Activated CD4-positive, alpha-beta memory T cell treated with anti-CD3 and anti-CD28 coated beads for 36 hours (primary cell): ENCODE measurements around the gene PRDM5. TPM values are rescaled to one million over a fixed set of nuclear protein-coding genes. Genes with fewer than 3 reads are reported as not detected.
A peak's percentile ranks its signal among the peaks of the same experiment; 100 is the strongest.

ENCODE experiments used
- CTCF ChIA-PET: fragments of 350-600 bp; sonication (Branson Sonifier 250); formaldehyde crosslinking; loops from one replicate; lab custom pipeline; 2021; ENCODE audit warnings: antibody characterized with exemption, inconsistent platforms; lab: Charles Lee
- POLR2A ChIA-PET: fragments of 350-600 bp; sonication (Branson Sonifier 250); formaldehyde crosslinking; loops from one replicate; lab custom pipeline; 2021; ENCODE audit warnings: antibody characterized with exemption; lab: Charles Lee
- DNase-seq: peaks from one replicate; pipeline ENCODE4 v3.0.0-alpha.2; 2020
- H3K27ac Mint-ChIP-seq: one replicate; pipeline ENCODE4 v1.8.0; 2021; ENCODE audit warnings: mixed read lengths
- H3K27me3 Mint-ChIP-seq: one replicate; pipeline ENCODE4 v1.8.0; 2021; ENCODE audit warnings: mixed read lengths
- H3K36me3 Mint-ChIP-seq: one replicate; pipeline ENCODE4 v1.8.0; 2021; ENCODE audit warnings: mixed read lengths
- H3K4me1 Mint-ChIP-seq: one replicate; pipeline ENCODE4 v1.8.0; 2021; ENCODE audit warnings: low read depth, mixed read lengths
- H3K4me3 Mint-ChIP-seq: one replicate; pipeline ENCODE4 v1.8.0; 2021; ENCODE audit warnings: mild to moderate bottlenecking, mixed read lengths
- H3K9me3 Mint-ChIP-seq: one replicate; pipeline ENCODE4 v1.8.0; 2021; ENCODE audit warnings: mixed read lengths
- intact Hi-C: fragments of 100-400 bp; cut with micrococcal nuclease; formaldehyde crosslinking; loops from one replicate; pipeline ENCODE4 v1.15.1; 2023
- total RNA-seq, 2 experiments: library from RNA; stranded (reverse); gene quantifications; one replicate each; pipeline ENCODE4 v1.2.3, GENCODE V29; 2021

Gene PRDM5
- total RNA-seq, 2 experiments from 2014 or later, result 0.17 TPM

GRCh38 chr4:120847019-120847582, 75.4 kb downstream of the PRDM5 start:
- intact Hi-C loops, result loop anchor here (10.0 kb wide), 1 partner anchor 198 kb away; no protein-coding TSS in a partner anchor
- no peak for DNase-seq
- Mint-ChIP-seq H3K4me1 (peaks cover 16% of the 10 kb centered on the region), H3K4me3 (no peak overlapping the region), H3K27me3 (peaks cover 1% of the 10 kb centered on the region), H3K9me3 (no peaks in the 10 kb centered on the region), H3K36me3 (no peaks in the 10 kb centered on the region), H3K27ac (no peak overlapping the region)
- ChIA-PET POLR2A (no interaction called here), CTCF (interaction anchor here (1.0 kb wide), 1 partner anchor 8 kb away, joined by 3 read pairs; no protein-coding TSS in a partner anchor)

- H3K27ac Mint-ChIP-seq, result no peak overlapping the region
- intact Hi-C loops, result loop anchor here (1.0 to 10.0 kb wide), 2 partner anchors 200 to 412 kb away; no protein-coding TSS in a partner anchor
- peak; percentile 31 for DNase-seq
- H3K4me3 Mint-ChIP-seq, result no peak overlapping the region
- H3K4me1 Mint-ChIP-seq, result peaks cover 16% of the 10 kb centered on the region
- no peaks in the 10 kb centered on the region for H3K27me3 Mint-ChIP-seq
- no peaks in the 10 kb centered on the region for H3K9me3 Mint-ChIP-seq
- POLR2A ChIA-PET, result interaction anchor here (1.3 kb wide), 1 partner anchor 12 kb away, joined by 3 read pairs; no protein-coding TSS in a partner anchor
- H3K36me3 Mint-ChIP-seq, result no peaks in the 10 kb centered on the region
- CTCF ChIA-PET, result interaction anchor here (0.8 to 1.4 kb wide), 3 partner anchors 34 to 185 kb away, joined by 3 read pairs; no protein-coding TSS in a partner anchor
These were observed 78.0 kb downstream of the PRDM5 start for GRCh38 chr4:120844528-120844921.

- H3K36me3 Mint-ChIP-seq, result no peaks in the 10 kb centered on the region
These were observed 78.5 kb downstream of the PRDM5 start for GRCh38 chr4:120843849-120844527.

DNA sequence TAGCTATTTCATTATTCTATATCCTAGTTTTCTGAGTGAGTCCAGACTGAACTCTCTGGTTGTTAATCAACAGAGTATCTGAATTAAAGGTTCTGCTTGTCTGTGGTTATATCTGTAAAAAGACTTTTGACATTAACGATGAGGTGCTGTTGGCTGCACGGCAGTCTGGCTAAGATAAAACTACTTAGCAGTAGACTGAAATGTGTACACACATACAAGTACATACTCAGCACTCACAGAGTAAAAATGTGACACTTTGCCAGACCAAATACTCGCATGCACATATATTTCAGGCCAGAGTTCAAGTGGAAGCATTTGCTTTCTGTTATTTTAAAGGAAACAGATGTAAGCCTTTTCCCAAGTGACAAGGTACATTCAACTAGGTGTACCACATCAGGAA, 80.5 kb downstream of the PRDM5 start:
- peaks cover 12% of the 10 kb centered on the region for H3K4me1 Mint-ChIP-seq
- intact Hi-C loops, result loop anchor here (10.0 kb wide), 1 partner anchor 203 kb away; no protein-coding TSS in a partner anchor
- H3K27ac Mint-ChIP-seq, result no peak overlapping the region
- H3K36me3 Mint-ChIP-seq, result no peaks in the 10 kb centered on the region
- POLR2A ChIA-PET, result no interaction called here
- no peak overlapping the region for H3K4me3 Mint-ChIP-seq
- H3K9me3 Mint-ChIP-seq, result no peaks in the 10 kb centered on the region
- CTCF ChIA-PET, result no interaction called here
- no peak for DNase-seq
- H3K27me3 Mint-ChIP-seq, result no peaks in the 10 kb centered on the region

More at GRCh38 chr4:120843849-120844527, 78.5 kb downstream of the PRDM5 start:
- ChIA-PET CTCF (interaction anchor here (0.7 to 1.4 kb wide), 4 partner anchors 34 to 303 kb away, joined by 3 read pairs; no protein-coding TSS in a partner anchor), POLR2A (interaction anchor here (1.3 kb wide), 1 partner anchor 11 kb away, joined by 3 read pairs; no protein-coding TSS in a partner anchor)
- no peak overlapping the region for H3K27ac Mint-ChIP-seq
- no peaks in the 10 kb centered on the region for H3K27me3 Mint-ChIP-seq
- peaks cover 16% of the 10 kb centered on the region for H3K4me1 Mint-ChIP-seq
- no peak overlapping the region for H3K4me3 Mint-ChIP-seq
- intact Hi-C loops, result loop anchor here (1.0 to 10.0 kb wide), 2 partner anchors 201 to 412 kb away; no protein-coding TSS in a partner anchor
- DNase-seq, result peak; percentile 17
- H3K9me3 Mint-ChIP-seq, result no peaks in the 10 kb centered on the region

DNA sequence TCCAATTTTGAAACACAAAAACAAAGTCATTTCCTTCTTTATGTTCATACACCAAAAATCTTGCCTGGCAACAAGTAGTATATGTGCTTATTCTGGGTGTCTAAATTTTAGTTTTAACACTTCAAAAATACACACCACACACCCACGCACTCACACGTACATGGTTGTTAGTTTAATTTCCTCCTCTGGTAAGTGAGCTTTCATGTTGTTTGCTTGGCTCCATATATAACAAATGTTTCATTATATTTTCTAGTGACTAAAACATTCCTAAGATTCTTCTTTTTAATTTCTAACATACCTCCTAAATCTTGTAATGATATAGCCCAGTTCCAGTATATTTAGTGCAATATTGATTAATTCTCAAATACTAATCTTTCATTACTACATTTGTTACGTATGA, 80.9 kb downstream of the PRDM5 start:
- Mint-ChIP-seq H3K27me3 (no peaks in the 10 kb centered on the region), H3K4me3 (no peak overlapping the region), H3K27ac (no peak overlapping the region), H3K36me3 (no peaks in the 10 kb centered on the region), H3K9me3 (no peaks in the 10 kb centered on the region), H3K4me1 (peaks cover 10% of the 10 kb centered on the region)
- CTCF ChIA-PET, result no interaction called here
- POLR2A ChIA-PET, result no interaction called here
- no peak for DNase-seq
- intact Hi-C loops, result loop anchor here (10.0 kb wide), 1 partner anchor 203 kb away; no protein-coding TSS in a partner anchor

DNA sequence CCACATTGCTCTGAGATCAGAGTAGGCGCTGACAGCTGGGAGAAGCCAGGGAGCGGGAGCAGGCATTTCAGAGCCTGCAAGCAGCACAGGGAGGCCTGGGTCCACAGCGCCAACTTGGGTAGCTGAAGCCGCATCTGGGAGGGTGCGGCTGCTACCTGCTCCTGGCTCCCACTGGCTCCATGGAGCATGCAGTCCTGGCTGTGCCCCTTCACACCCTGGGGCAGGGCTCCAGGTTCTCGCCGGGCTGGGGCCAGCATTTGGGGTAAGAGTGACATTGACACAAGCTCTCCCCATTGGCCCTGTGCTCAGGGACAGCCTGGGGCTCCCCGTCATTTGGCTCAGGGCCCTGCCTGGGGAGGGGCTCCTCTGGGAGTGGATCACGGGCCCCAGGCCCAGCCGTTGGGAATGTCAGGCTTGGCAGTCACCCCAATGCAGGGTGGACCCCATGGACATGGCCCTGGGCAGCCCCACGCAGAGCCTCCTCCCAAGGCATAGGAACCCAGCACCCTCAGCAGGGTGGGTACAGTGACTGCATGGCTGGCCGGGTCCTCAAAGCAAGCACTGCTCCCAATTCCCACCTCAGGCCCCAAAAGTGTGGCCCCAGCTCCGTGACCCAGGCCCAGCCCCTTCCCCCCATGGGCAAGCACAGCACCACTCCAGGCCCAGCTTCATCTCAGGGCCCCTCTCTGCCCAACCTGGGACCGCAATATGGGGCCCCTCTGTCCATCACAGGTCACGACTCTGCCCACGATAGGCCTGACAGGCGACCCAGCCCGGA, 82.4 kb downstream of the PRDM5 start:
- DNase-seq, result no peak
- H3K36me3 Mint-ChIP-seq, result no peaks in the 10 kb centered on the region
- H3K27me3 Mint-ChIP-seq, result no peaks in the 10 kb centered on the region
- H3K4me3 Mint-ChIP-seq, result no peak overlapping the region
- H3K4me1 Mint-ChIP-seq, result peaks cover 8% of the 10 kb centered on the region
- no peaks in the 10 kb centered on the region for H3K9me3 Mint-ChIP-seq
- ChIA-PET CTCF (no interaction called here), POLR2A (interaction anchor here (0.6 kb wide), 1 partner anchor 30 kb away, joined by 3 read pairs; no protein-coding TSS in a partner anchor)
- intact Hi-C loops, result loop anchor here (10.0 kb wide), 1 partner anchor 205 kb away; no protein-coding TSS in a partner anchor
- no peak overlapping the region for H3K27ac Mint-ChIP-seq

DNA sequence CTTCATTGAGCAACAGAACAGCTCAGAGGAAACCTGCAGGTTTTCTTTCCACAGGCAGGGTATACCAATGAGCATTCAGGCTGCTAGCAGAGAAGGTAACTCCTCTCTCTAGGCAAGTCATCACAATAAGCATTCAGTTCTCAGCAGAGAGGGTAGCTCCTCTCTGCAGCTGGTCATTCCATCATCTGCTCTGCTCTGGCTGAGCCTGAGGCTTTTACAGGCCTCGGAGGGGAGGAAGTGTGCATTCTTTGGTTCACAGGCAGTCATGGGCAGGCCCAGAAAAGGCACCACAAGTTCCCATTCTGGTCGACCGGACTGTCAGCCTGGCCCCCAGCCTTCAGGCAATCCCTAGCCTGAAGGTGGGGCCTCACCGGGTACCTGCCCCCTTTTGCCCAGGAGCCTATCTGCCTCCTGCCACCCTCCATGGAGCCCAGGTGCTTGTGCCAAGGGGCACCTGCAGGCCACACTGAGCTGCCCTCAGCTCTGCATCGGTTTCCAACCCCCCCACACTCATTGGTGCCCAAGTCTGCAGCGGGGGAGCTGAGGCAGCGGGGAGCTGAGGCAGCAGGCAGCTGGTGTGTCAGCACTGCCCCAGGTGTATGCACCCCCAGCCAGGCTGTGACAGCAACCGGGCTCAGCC, 83.1 kb downstream of the PRDM5 start:
- intact Hi-C loops, result no loop called here
- CTCF ChIA-PET, result no interaction called here
- Mint-ChIP-seq H3K4me3 (no peak overlapping the region), H3K4me1 (peaks cover 3% of the 10 kb centered on the region), H3K27me3 (no peaks in the 10 kb centered on the region), H3K27ac (no peak overlapping the region), H3K36me3 (no peaks in the 10 kb centered on the region), H3K9me3 (peaks cover 1% of the 10 kb centered on the region)
- POLR2A ChIA-PET, result interaction anchor here (0.6 kb wide), 1 partner anchor 30 kb away, joined by 3 read pairs; no protein-coding TSS in a partner anchor
- DNase-seq, result no peak

DNA sequence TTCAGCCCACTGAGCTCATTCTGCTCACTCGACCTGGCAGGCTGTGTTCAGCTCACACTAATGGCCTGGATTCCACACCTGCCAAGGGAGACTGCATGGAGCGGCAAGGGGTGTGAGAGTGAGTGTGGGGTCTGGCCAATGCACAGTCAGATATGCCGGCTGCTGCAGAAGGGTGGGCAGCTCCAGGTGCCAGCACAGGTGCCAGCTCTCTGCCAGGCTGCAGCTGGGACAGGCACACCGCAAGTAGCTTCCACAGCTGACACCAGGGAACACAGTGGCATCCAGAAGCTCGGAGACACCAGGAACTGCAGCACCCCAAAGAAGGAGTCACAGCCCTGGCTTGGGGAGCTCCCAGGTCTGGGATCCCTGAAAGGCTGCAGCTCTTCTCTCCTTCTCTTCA, 83.7 kb downstream of the PRDM5 start:
- Mint-ChIP-seq H3K27me3 (no peaks in the 10 kb centered on the region), H3K9me3 (peaks cover 8% of the 10 kb centered on the region), H3K36me3 (no peaks in the 10 kb centered on the region), H3K4me3 (no peak overlapping the region), H3K27ac (no peak overlapping the region), H3K4me1 (no peaks in the 10 kb centered on the region)
- POLR2A ChIA-PET, result no interaction called here
- intact Hi-C loops, result no loop called here
- DNase-seq, result no peak
- CTCF ChIA-PET, result no interaction called here

DNA sequence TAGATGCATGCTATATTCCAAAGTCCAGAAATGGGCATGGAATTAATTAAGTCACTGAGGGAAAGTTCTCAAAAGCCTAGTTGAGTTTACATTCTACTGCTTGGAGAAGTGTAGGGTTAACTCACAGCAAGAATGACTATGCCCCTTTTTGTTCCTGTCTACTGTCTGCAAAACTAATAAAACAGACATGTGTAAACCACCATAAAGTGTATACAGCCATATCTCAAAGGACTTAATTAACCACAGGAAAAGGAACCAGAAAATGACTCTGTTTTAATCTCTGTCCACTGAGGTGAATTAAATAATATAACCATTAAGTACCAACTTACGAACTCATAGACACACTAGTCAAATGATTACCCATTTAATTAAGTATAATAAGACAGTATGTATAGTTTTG, 84.9 kb downstream of the PRDM5 start:
- peaks cover 12% of the 10 kb centered on the region for H3K9me3 Mint-ChIP-seq
- ChIA-PET POLR2A (no interaction called here), CTCF (no interaction called here)
- no peak overlapping the region for H3K4me3 Mint-ChIP-seq
- no peaks in the 10 kb centered on the region for H3K36me3 Mint-ChIP-seq
- H3K4me1 Mint-ChIP-seq, result no peaks in the 10 kb centered on the region
- H3K27ac Mint-ChIP-seq, result no peak overlapping the region
- H3K27me3 Mint-ChIP-seq, result no peaks in the 10 kb centered on the region
- DNase-seq, result no peak
- intact Hi-C loops, result no loop called here

- POLR2A ChIA-PET, result no interaction called here
- intact Hi-C loops, result no loop called here
- H3K4me3 Mint-ChIP-seq, result no peak overlapping the region
- no peaks in the 10 kb centered on the region for H3K4me1 Mint-ChIP-seq
- peaks cover 12% of the 10 kb centered on the region for H3K9me3 Mint-ChIP-seq
- CTCF ChIA-PET, result no interaction called here
- DNase-seq, result no peak
- no peak overlapping the region for H3K27ac Mint-ChIP-seq
- no peaks in the 10 kb centered on the region for H3K27me3 Mint-ChIP-seq
- H3K36me3 Mint-ChIP-seq, result no peaks in the 10 kb centered on the region
These were observed 87.2 kb downstream of the PRDM5 start for GRCh38 chr4:120835342-120835741.

DNA sequence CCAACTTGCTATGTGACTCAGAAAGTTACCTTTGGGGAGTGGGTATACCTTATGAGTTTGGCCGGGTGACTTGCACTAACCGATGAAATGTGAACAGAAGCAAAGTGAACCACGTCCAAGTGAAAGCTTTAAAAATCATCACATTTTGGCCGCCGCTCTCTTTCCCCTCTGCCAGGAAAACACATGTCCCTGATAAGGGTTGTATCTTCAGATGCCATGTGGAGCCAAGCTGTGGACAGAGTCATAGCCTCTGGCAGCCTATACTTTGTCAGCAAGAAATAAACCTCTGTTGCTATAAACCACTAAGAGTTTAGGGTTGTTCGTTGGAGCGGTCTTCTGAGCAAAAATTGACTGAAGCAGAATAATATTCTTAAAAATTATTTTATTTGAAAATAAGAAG, 92.3 kb downstream of the PRDM5 start:
- CTCF ChIA-PET, result no interaction called here
- POLR2A ChIA-PET, result no interaction called here

More for the DNA sequence above, 92.3 kb downstream of the PRDM5 start:
- Mint-ChIP-seq H3K4me3 (no peak overlapping the region), H3K4me1 (no peaks in the 10 kb centered on the region), H3K27ac (no peak overlapping the region), H3K27me3 (peaks cover 4% of the 10 kb centered on the region), H3K9me3 (peaks cover 12% of the 10 kb centered on the region), H3K36me3 (no peaks in the 10 kb centered on the region)
- intact Hi-C loops, result no loop called here
- no peak for DNase-seq
